Measurements from ENCODE around the gene AFF3.

DNA sequence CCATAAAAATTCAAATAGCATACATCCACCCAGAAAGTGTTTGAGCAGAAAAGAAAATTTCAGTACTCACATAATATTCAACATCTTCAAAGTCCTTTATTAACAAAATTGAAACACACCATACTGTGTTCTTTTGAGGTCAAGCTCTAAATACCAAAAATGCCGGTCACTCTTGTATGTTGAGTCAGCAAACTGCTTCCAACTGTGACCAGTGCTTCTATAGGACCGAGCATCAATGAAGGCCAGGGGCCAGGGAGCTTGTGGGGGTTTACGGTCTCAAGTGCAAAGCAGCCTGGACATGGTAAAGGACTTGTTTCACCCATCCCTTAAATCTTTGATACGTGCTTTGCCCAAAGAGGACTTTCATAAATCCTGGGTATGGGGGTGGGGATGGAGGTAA, 539.9 kb downstream of the AFF3 start:
- TF ChIP-seq CTCF (IDR thresholded peaks at IDR 0.05) (no peak), POLR2A (IDR thresholded peaks at IDR 0.05) (no peak)

All from lower leg skin (tissue), 3 donors.